Vagina (tissue), 2 donors: ENCODE measurements around the gene CD200R1. TPM values are rescaled to one million over a fixed set of nuclear protein-coding genes. Genes with fewer than 3 reads are reported as not detected.

Experiments used
- DNase-seq, 2 donors: peaks; one replicate each; pipeline ENCODE4 v3.0.0-alpha.2; 2017; ENCODE audit errors: extremely low spot score in 2 of 2
- H3K27ac ChIP-seq: fragments of 200-600 bp; sonication (generic); one replicate; pipeline ENCODE4 v1.5.1; 2019
- H3K27me3 ChIP-seq: fragments of 200-600 bp; sonication (generic); one replicate; pipeline ENCODE4 v1.5.1; 2019
- H3K36me3 ChIP-seq, 2 donors: fragments of 200-600 bp; sonication (generic); one replicate each; pipeline ENCODE4 v1.5.1; 2017 to 2019
- H3K4me1 ChIP-seq: fragments of 200-600 bp; sonication (generic); one replicate; pipeline ENCODE4 v1.5.1; 2019
- H3K4me3 ChIP-seq, 2 donors: fragments of 200-600 bp; sonication (generic); 1 replicate in 1 of 2; 2 replicates in 1 of 2; pipeline ENCODE4 v1.5.1; 2016 to 2019
- H3K9me3 ChIP-seq: fragments of 200-600 bp; sonication (generic); one replicate; pipeline ENCODE4 v1.5.1; 2019
- POLR2A ChIP-seq, 2 donors: fragments of 450-650 bp; IDR thresholded peaks; one replicate each; pipeline ENCODE4 v1.6.1; 2017; ENCODE audit warnings: antibody characterized with exemption in 2 of 2, mild to moderate bottlenecking in 2 of 2, moderate library complexity in 2 of 2
- POLR2AphosphoS5 ChIP-seq, 2 donors: sonication (generic); formaldehyde crosslinking; IDR thresholded peaks; one replicate each; pipeline ENCODE4 v1.9.0; 2017; ENCODE audit warnings: antibody characterized with exemption in 2 of 2, mild to moderate bottlenecking in 2 of 2, low read depth in 1 of 2; ENCODE audit not compliant: insufficient read depth in 1 of 2
- intact Hi-C: fragments of 100-400 bp; cut with DNase I; formaldehyde crosslinking; loops from one replicate; pipeline ENCODE4 v1.15.1; 2023
- total RNA-seq: library from RNA; depleted of rRNA; stranded (reverse); fragments of >200 nt; gene quantifications from one replicate; pipeline ENCODE4 v1.2.3, GENCODE V29; 2016
- TF ChIP-seq, protein P1 (sequence below), 3 experiments: fragments of 450-650 bp in 2 of 3; fragments of 200-600 bp in 1 of 3; sonication (generic) in 1 of 3; IDR thresholded peaks; one replicate each; pipeline ENCODE4 v1.5.1; 2017 to 2019; ENCODE audit warnings: antibody characterized with exemption in 3 of 3, mild to moderate bottlenecking in 2 of 3, moderate library complexity in 2 of 3

Gene CD200R1, protein sequence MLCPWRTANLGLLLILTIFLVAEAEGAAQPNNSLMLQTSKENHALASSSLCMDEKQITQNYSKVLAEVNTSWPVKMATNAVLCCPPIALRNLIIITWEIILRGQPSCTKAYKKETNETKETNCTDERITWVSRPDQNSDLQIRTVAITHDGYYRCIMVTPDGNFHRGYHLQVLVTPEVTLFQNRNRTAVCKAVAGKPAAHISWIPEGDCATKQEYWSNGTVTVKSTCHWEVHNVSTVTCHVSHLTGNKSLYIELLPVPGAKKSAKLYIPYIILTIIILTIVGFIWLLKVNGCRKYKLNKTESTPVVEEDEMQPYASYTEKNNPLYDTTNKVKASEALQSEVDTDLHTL
- 0.49 TPM for total RNA-seq

DNA sequence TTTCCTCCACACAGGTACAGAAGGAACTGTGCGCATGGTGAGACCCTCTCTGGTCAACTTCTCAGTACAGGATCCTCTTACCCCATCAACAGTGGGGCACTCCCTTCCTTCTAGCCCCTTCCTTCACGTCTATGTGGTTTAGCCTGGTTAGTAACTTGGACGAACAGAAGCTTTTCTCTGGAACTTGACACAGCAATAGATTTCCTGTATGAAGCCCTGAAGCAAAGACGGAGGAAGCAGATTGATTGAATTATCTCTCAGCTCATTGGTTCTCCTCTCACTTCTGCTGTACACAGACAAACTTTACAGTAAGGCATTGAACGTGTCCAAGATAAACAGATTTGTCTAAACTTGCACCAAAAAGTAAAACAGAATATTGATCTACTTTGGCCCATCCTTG, at the start of gene CD200R1:
Gene CD200R1 (minus strand): TSS at position 210 of the 400 bp plus-strand sequence. CDS start 246 bp downstream, outside the sequence.
- Histone ChIP-seq H3K36me3 (no peaks in the 10 kb centered on the region), H3K4me1 (no peaks in the 10 kb centered on the region), H3K27me3 (no peaks in the 10 kb centered on the region), H3K9me3 (no peaks in the 10 kb centered on the region), H3K4me3 (no peak within 1 kb of the TSS), H3K27ac (no peak within 1 kb of the TSS)
- intact Hi-C loops, result loop anchor here (10.0 kb wide), 1 partner anchor 240 kb away; no protein-coding TSS in a partner anchor
- no peak for DNase-seq
- TF ChIP-seq POLR2AphosphoS5 (IDR thresholded peaks at IDR 0.05; ENCODE audit: insufficient read depth in 1 of 2, low read depth in 1 of 2), result no peak
- TF ChIP-seq, protein P1, sequence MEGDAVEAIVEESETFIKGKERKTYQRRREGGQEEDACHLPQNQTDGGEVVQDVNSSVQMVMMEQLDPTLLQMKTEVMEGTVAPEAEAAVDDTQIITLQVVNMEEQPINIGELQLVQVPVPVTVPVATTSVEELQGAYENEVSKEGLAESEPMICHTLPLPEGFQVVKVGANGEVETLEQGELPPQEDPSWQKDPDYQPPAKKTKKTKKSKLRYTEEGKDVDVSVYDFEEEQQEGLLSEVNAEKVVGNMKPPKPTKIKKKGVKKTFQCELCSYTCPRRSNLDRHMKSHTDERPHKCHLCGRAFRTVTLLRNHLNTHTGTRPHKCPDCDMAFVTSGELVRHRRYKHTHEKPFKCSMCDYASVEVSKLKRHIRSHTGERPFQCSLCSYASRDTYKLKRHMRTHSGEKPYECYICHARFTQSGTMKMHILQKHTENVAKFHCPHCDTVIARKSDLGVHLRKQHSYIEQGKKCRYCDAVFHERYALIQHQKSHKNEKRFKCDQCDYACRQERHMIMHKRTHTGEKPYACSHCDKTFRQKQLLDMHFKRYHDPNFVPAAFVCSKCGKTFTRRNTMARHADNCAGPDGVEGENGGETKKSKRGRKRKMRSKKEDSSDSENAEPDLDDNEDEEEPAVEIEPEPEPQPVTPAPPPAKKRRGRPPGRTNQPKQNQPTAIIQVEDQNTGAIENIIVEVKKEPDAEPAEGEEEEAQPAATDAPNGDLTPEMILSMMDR (IDR thresholded peaks at IDR 0.05), result no peak
- TF ChIP-seq POLR2A (IDR thresholded peaks at IDR 0.05), result no peak

DNA sequence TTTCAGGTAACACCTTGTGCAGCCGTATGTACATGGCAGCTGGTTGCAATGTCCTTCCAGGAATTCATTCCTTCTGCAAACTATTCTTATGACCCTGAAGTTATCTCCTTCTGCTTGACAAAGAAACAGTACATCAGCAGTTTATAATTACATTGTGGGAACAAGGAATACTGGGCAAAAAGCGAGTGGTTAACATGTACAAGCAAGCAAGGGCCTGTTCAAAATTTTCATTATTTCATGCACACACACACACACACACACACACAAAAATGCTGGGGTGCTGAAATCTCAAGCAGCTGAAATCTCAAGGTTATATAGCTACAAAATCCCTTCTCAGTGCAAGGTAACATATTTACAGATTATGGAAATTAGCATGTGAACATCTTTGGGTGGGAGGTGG, 46.6 kb upstream of the CD200R1 start:
- Histone ChIP-seq H3K27me3 (no peaks in the 10 kb centered on the region), H3K9me3 (no peaks in the 10 kb centered on the region), H3K27ac (no peak overlapping the region), H3K4me3 (no peak overlapping the region), H3K36me3 (no peaks in the 10 kb centered on the region), H3K4me1 (peaks cover 27% of the 10 kb centered on the region)
- intact Hi-C loops, result no loop called here
- no peak for DNase-seq
- no peak for TF ChIP-seq POLR2AphosphoS5 (IDR thresholded peaks at IDR 0.05; ENCODE audit: insufficient read depth in 1 of 2, low read depth in 1 of 2)
- no peak for TF ChIP-seq POLR2A (IDR thresholded peaks at IDR 0.05)
- TF ChIP-seq, protein P1 (IDR thresholded peaks at IDR 0.05), result no peak

DNA sequence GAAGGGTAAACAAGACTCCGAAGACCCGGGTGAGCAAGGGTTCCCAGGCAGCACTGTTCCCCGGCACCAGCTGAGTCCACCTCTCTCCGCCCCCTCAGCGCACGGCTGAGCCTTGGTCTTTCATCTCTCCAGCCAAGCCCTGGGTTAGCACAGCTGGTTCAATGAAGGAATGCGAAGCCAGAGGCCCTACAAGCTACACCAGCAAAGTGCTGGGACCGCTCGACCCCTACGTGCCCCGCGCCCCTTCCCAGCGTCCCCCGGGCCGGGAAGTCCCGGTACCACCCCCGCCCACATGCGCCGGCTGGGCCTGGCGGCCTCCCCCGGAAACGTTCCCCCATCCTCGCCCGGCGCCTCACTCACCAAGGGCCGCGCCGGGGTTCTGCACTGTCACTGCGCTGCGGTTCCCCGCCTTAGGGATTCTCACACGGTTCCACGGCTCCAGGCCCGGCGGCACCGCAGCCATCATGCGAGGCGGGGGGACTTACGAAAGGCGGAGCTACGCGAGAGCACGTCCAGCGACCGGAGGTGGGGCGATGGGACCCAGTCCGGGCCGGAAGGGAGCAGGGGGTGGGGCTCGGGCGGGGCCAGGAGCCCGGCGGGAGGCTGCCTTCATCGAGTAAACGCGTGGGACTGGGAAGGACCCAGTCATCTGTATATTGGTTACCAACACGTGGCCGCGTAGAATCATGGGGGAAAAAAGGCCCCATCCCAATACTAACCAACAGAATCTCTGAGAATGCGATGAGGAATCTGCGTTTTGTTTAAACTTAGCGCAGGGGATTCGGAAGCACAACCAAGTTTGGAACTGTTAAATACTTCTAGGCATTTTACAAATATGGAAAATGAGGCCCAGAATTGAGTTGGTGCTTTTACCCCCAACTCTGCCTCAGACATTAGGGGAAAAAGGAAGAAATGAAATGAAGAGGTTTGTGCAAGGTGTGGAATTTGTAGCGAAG, 44.6 kb upstream of the CD200R1 start:
- Histone ChIP-seq H3K9me3 (no peaks in the 10 kb centered on the region), H3K27me3 (no peaks in the 10 kb centered on the region), H3K27ac (peak overlapping the region; percentile 87), H3K4me3 (peak overlapping the region; percentile 77 to 81), H3K4me1 (peaks cover 27% of the 10 kb centered on the region), H3K36me3 (peaks cover 0 to 10% of the 10 kb centered on the region in 2 donors)
- intact Hi-C loops, result no loop called here
- peak; percentile 55 to 90 for TF ChIP-seq POLR2AphosphoS5 (IDR thresholded peaks at IDR 0.05; ENCODE audit: insufficient read depth in 1 of 2, low read depth in 1 of 2)
- TF ChIP-seq POLR2A (IDR thresholded peaks at IDR 0.05), result peak in 1 of 2 donors; percentile 37
- TF ChIP-seq, protein P1 (IDR thresholded peaks at IDR 0.05), result no peak
- peak in 1 of 2 donors; percentile 92 for DNase-seq

DNA sequence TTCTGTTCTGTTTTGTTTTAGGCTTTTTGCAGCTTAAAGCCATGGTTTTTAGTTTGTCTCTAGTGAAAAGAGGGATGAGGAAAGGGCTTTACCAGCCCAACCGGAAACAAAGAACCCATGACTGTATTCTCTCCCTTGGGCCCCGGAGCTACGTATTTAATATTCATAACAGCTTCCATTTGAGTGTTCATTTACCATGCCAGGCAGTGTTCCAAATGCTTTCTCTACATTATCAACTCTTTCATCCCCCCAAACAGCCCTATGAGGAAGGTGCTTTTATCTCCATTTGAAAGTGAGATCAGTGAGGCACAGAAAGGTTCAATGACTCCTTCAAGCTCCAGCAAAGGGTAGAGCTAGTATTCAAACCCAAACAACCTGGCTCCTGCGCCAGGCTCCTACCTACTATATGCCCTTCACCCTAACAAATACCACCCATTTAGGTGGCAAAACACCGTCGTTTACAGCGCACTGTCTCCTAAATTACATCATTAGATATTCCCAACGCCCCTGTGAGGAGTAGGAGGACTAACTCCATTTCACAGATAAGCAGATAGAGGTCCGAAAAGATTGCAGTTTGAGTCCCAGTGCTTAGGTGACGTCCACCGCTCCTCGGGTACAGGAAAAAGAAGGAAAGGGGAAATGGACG, 43.8 kb upstream of the CD200R1 start:
- peak overlapping the region; percentile 77 to 81 for H3K4me3 ChIP-seq
- H3K27me3 ChIP-seq, result no peaks in the 10 kb centered on the region
- DNase-seq, result no peak
- peaks cover 0 to 15% of the 10 kb centered on the region in 2 donors for H3K36me3 ChIP-seq
- peaks cover 27% of the 10 kb centered on the region for H3K4me1 ChIP-seq
- H3K27ac ChIP-seq, result peak overlapping the region; percentile 87
- intact Hi-C loops, result no loop called here
- TF ChIP-seq POLR2A (IDR thresholded peaks at IDR 0.05), result no peak
- TF ChIP-seq POLR2AphosphoS5 (IDR thresholded peaks at IDR 0.05; ENCODE audit: insufficient read depth in 1 of 2, low read depth in 1 of 2), result no peak
- TF ChIP-seq, protein P1 (IDR thresholded peaks at IDR 0.05), result no peak
- no peaks in the 10 kb centered on the region for H3K9me3 ChIP-seq
